ENCODE results near the gene PRPF19. TPM values are rescaled to one million over a fixed set of nuclear protein-coding genes. Genes with fewer than 3 reads are reported as not detected.
A peak's percentile ranks its signal among the peaks of the same experiment; 100 is the strongest.

PRPF19 gene
- total and polyA plus RNA-seq, 10 of the 15 experiments (the other 5 are each of a cell fraction or from before 2014, with no cell fraction given) = 8.7 to 170 (median 61.3) TPM

- peak; percentile 89 for TF ChIP-seq ZBTB40 (IDR thresholded peaks at IDR 0.05; ENCODE audit: borderline replicate concordance)
- no peak for TF ChIP-seq NFIC (IDR thresholded peaks at IDR 0.05; ENCODE audit: low read depth, low read length)
- peak; percentile 81; the same call in 2 of the 3 replicates for TF ChIP-seq POU2F2 (IDR thresholded peaks at IDR 0.05; ENCODE audit: borderline replicate concordance, low read depth, low read length)
- no peak for TF ChIP-seq ZNF274 (IDR thresholded peaks at IDR 0.05; ENCODE audit: insufficient read depth, insufficient read length)
- peak; percentile 66 to 69 for TF ChIP-seq BHLHE40 (IDR thresholded peaks at IDR 0.05; ENCODE audit: borderline replicate concordance in 1 of 2, low read depth in 2 of 2, low read length in 1 of 2)
- TF ChIP-seq GATAD2B (conservative IDR thresholded peaks at IDR 0.05; ENCODE audit: low read depth) = peak; percentile 60
These were observed at the start of gene PRPF19 (continued) for GRCh38 chr11:60906132-60906972.

Data from GM12878 (cell line).